ENCODE measurements around the gene ADD1.
A peak's percentile ranks its signal among the peaks of the same experiment; 100 is the strongest.

The ADD1 gene

GRCh38 chr4:2806390-2807355, 37.0 kb upstream of the ADD1 start:
- peak in 2 of 3 experiments; percentile 14 to 49 for DNase-seq

GRCh38 chr4:2807571-2807970, 36.1 kb upstream of the ADD1 start:
- no peak for DNase-seq

GRCh38 chr4:2808001-2808400, 35.6 kb upstream of the ADD1 start:
- no peak for DNase-seq

- DNase-seq = peak in 2 of 3 experiments; percentile 53 to 66
These were observed 33.9 kb upstream of the ADD1 start for GRCh38 chr4:2809610-2810180.

- no peak for DNase-seq
These were observed 33.3 kb upstream of the ADD1 start for GRCh38 chr4:2810388-2810787.

- peak in 2 of 3 experiments; percentile 42 to 61 for DNase-seq
These were observed 31.6 kb upstream of the ADD1 start for GRCh38 chr4:2811830-2812611.

GRCh38 chr4:2812612-2813354, 30.9 kb upstream of the ADD1 start:
- DNase-seq = no peak

- DNase-seq = no peak
These were observed 29.9 kb upstream of the ADD1 start for GRCh38 chr4:2813446-2814405.

GRCh38 chr4:2814627-2815270, 28.9 kb upstream of the ADD1 start:
- DNase-seq = no peak

GRCh38 chr4:2816401-2816954, 27.2 kb upstream of the ADD1 start:
- DNase-seq = no peak

GRCh38 chr4:2817137-2817536, 26.5 kb upstream of the ADD1 start:
- DNase-seq = no peak

GRCh38 chr4:2817701-2818350, 25.8 kb upstream of the ADD1 start:
- peak; percentile 74 to 83 (median 76) for DNase-seq

GRCh38 chr4:2818351-2818939, 25.2 kb upstream of the ADD1 start:
- peak; percentile 34 to 71 (median 63) for DNase-seq

GRCh38 chr4:2819244-2820215, 24.1 kb upstream of the ADD1 start:
- no peak for DNase-seq

- peak; percentile 13 to 55 (median 55) for DNase-seq
These were observed 23.2 kb upstream of the ADD1 start for GRCh38 chr4:2820216-2820982.

- DNase-seq = no peak
These were observed 21.0 kb upstream of the ADD1 start for GRCh38 chr4:2822461-2823300.

GRCh38 chr4:2823301-2823670, 20.4 kb upstream of the ADD1 start:
- DNase-seq = no peak
